ENCODE results near the gene OR11G2.
"Not testable (repeated sequence)": the region's sequence is repeated elsewhere in the genome, so short reads cannot be mapped to it uniquely, and the experiment has no call there.

OR11G2 gene

GRCh38 chr14:20190596-20190995 lies at the start of gene OR11G2:
Gene OR11G2, plus strand, starts transcription at chr14:20190896. Its CDS starts 6,542 bp downstream, at chr14:20197438.
- DNase-seq, result no peak

- DNase-seq, result no peak
These were observed 46.8 kb upstream of the OR11G2 start for GRCh38 chr14:20143911-20144310.

- no peak for DNase-seq
These were observed 45.9 kb upstream of the OR11G2 start for GRCh38 chr14:20144820-20145219.

- no peak for DNase-seq
These were observed 26.2 kb upstream of the OR11G2 start for GRCh38 chr14:20164462-20164861.

- DNase-seq, result no peak
These were observed 23.6 kb upstream of the OR11G2 start for GRCh38 chr14:20167091-20167490.

- DNase-seq, result not testable (repeated sequence)
These were observed 20.8 kb upstream of the OR11G2 start for GRCh38 chr14:20169852-20170251.

GRCh38 chr14:20174205-20174604 lies 16.5 kb upstream of the OR11G2 start:
- not testable (repeated sequence) for DNase-seq

GRCh38 chr14:20176330-20176729 lies 14.4 kb upstream of the OR11G2 start:
- DNase-seq, result no peak

GRCh38 chr14:20177433-20177974 lies 13.2 kb upstream of the OR11G2 start:
- no peak for DNase-seq

- no peak for DNase-seq
These were observed 11.5 kb upstream of the OR11G2 start for GRCh38 chr14:20179218-20179617.

GRCh38 chr14:20179880-20180279 lies 10.8 kb upstream of the OR11G2 start:
- DNase-seq, result no peak

GRCh38 chr14:20180486-20180885 lies 10.2 kb upstream of the OR11G2 start:
- no peak for DNase-seq

- no peak for DNase-seq
These were observed 6.5 kb upstream of the OR11G2 start for GRCh38 chr14:20184181-20184580.

- DNase-seq, result no peak
These were observed 700 bp downstream of the OR11G2 start for GRCh38 chr14:20191396-20191795.

GRCh38 chr14:20194101-20194500 lies 3.4 kb downstream of the OR11G2 start:
- no peak for DNase-seq

GRCh38 chr14:20195170-20195569 lies 4.5 kb downstream of the OR11G2 start:
- DNase-seq, result not testable (repeated sequence)

- no peak for DNase-seq
These were observed 5.2 kb downstream of the OR11G2 start for GRCh38 chr14:20195911-20196310.

- no peak for DNase-seq
These were observed 6.8 kb downstream of the OR11G2 start for GRCh38 chr14:20197459-20197858.

- DNase-seq, result no peak
These were observed 8.3 kb downstream of the OR11G2 start for GRCh38 chr14:20198991-20199390.

GRCh38 chr14:20204721-20205120 lies 14.0 kb downstream of the OR11G2 start:
- DNase-seq, result no peak

GRCh38 chr14:20209595-20209994 lies 18.9 kb downstream of the OR11G2 start:
- DNase-seq, result no peak

GRCh38 chr14:20212406-20212805 lies 21.7 kb downstream of the OR11G2 start:
- DNase-seq, result not testable (repeated sequence)

GRCh38 chr14:20215196-20215595 lies 24.5 kb downstream of the OR11G2 start:
- no peak for DNase-seq

GRCh38 chr14:20219033-20219432 lies 28.3 kb downstream of the OR11G2 start:
- no peak for DNase-seq

GRCh38 chr14:20223410-20223809 lies 32.7 kb downstream of the OR11G2 start, which contains the start of gene OR11H6:
Gene OR11H6, plus strand, starts transcription at chr14:20223710. Its CDS starts 0 bp downstream, at chr14:20223710.
- DNase-seq, result no peak
